Endometrial microvascular endothelial cells (primary cell): ENCODE results near the gene DPPA2. TPM values are rescaled to one million over a fixed set of nuclear protein-coding genes. Genes with fewer than 3 reads are reported as not detected.
"Not testable (repeated sequence)": the region's sequence is repeated elsewhere in the genome, so short reads cannot be mapped to it uniquely, and the experiment has no call there.

Experiments
- in situ Hi-C: cut with HindIII; loops from 2 replicates; pipeline ENCODE4 v1.10.0; 2017; ENCODE audit warnings: low sequenced_read_pairs, low pct_unique_long_range_greater_than_20kb; ENCODE audit errors: inconsistent ontology term
- total RNA-seq: library from RNA; depleted of rRNA; stranded (reverse); fragments of >200 nt; gene quantifications from one replicate; pipeline ENCODE4 v1.2.3, GENCODE V29; 2015; ENCODE audit errors: inconsistent ontology term

Gene DPPA2, protein sequence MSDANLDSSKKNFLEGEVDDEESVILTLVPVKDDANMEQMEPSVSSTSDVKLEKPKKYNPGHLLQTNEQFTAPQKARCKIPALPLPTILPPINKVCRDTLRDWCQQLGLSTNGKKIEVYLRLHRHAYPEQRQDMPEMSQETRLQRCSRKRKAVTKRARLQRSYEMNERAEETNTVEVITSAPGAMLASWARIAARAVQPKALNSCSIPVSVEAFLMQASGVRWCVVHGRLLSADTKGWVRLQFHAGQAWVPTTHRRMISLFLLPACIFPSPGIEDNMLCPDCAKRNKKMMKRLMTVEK
- not detected for total RNA-seq

DNA sequence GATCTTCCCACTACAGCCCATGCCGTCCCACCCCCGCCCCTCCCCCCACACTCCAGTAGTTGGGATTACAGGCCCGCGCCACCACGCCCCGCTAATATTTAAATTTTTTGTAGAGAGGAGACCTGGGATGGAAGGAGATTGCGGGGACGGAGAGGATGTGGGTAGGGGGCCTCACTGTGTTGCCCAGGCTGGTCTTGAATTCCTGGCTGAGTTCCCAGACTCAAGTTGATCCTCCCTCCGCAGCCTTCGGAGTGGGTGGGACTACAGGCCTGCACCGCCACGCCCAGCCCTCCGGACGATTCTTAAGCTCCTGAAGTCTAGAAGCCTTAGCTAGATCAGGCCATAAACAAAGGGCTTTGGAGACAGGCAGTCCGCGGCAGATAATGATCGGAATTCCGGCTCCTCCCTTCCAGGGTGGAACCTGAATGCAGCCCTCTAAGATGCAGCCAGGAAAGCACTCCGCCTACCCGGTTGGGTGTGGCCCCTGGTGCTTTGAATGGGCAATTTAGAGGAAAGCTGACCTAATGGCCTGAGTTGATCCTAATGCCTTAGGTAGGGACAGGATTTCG, at the start of gene DPPA2:
TSS of gene DPPA2 (minus strand) at position 356 of the 569 bp plus-strand sequence. CDS start 1,975 bp downstream, outside the sequence.
- in situ Hi-C loops, result no loop called here

- in situ Hi-C loops, result no loop called here
Measured at GRCh38 chr3:109364088-109364487, 47.8 kb upstream of the DPPA2 start.

DNA sequence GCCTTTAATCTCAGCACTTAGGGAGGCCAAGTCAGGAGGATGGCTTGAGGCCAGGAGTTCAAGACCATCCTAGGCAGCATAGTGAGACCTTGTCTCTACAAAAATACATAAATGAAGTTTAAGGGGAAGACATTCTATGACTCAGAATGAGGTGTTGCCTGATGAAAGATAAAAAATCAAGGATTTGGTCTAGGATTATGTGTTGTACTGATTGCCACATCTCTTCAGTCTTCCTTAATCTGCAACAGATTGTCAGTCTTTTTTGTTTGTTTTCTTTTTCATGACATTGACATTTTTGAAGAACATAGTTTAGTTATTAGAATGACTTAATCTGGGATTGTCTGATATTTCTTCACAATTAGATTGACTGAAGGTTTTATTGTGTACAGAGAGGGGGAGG, 47.3 kb upstream of the DPPA2 start:
- in situ Hi-C loops, result no loop called here

GRCh38 chr3:109362823-109363222, 46.5 kb upstream of the DPPA2 start:
- in situ Hi-C loops, result no loop called here

- in situ Hi-C loops, result not testable (repeated sequence)
Measured at GRCh38 chr3:109358809-109359208, 42.5 kb upstream of the DPPA2 start.

GRCh38 chr3:109356442-109357155, 40.3 kb upstream of the DPPA2 start:
- in situ Hi-C loops, result no loop called here

- in situ Hi-C loops, result no loop called here
Measured at GRCh38 chr3:109355625-109356441, 39.5 kb upstream of the DPPA2 start.

GRCh38 chr3:109353057-109353456, 36.7 kb upstream of the DPPA2 start:
- in situ Hi-C loops, result no loop called here

GRCh38 chr3:109351231-109351630, 34.9 kb upstream of the DPPA2 start:
- in situ Hi-C loops, result no loop called here

GRCh38 chr3:109346770-109347295, 30.5 kb upstream of the DPPA2 start:
- in situ Hi-C loops, result no loop called here

DNA sequence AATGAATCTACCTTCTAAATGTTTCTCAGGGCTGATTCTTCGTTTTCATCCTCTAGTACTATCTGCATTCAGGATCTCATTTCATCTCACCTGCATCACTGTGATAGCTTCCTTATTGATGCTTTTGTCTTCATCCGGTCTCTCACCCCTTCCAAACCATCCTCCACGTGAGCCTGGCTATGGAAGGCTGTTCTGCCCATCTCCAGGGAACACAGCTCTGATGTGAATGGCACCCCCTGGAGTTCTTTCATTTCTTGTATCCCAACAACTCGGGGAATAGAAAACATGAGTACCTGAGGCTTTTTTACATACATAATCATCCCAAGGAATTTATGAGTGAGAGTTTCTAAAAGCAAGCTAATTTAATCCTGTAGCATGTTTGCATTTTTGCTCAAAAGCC, 29.8 kb upstream of the DPPA2 start:
- in situ Hi-C loops, result no loop called here

DNA sequence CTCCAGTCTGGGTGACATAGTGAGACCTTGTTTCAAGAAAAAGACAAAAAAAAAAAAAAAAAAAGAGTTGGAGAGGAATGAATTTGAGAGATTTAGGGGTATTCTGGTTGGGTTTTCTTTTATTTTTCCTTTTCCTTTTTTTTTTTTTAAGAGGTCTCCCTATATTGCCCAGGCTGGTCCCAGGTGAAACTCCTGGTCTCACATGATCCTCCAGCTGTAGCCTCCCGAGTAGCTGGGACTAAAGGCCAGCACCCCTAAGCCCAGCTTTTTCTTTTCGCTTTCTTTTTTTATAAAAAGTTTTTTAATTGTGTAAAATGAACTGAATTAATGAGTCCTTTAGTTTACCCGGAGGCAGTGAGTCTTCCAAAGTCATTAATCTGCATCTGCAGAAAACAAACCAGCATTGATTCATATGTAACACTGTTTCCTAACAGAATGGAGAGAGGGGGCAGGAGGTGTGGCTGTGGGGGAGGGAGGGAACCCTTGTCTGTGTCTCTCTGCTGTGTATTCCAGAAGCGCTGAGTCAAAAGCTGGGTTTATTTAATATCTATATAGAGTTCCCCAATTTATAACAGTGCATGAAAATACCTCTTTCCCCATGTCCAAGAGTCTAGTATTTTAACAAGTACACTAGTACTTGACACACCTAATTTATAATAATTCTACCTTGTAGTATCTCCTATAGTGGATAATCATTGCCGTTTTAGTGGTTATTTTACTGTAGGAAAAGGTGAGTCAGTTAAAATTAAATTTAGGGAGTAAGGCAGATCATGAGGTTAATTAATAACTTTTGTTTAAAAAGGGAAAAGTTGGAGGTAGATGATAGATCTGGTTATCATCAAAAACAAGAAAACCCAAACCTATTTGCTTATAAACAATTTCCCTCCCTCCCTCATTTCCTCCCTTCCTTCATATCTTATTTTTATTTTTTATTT, 23.7 kb upstream of the DPPA2 start:
- in situ Hi-C loops, result no loop called here

GRCh38 chr3:109339197-109339596, 22.9 kb upstream of the DPPA2 start:
- in situ Hi-C loops, result no loop called here

DNA sequence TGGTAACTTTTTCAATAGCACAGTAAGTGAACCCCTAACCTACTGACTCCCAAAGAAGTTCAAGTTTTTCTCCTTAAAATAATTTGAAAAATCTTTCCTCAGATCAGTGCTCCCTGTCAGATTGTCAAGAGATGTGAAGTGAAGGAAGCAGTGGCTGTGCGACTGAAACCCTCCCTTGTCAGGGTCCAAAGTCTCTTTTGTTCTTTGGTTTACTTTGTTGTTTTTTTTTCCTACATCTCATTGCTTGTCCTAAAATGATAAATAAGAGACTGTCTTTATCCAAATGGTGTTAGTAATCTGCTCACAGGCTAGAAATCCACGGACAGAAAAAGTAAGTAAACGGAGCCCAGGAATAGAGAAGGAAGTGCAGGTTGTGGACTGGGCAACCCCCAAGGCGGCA, 22.0 kb upstream of the DPPA2 start:
- in situ Hi-C loops, result no loop called here

DNA sequence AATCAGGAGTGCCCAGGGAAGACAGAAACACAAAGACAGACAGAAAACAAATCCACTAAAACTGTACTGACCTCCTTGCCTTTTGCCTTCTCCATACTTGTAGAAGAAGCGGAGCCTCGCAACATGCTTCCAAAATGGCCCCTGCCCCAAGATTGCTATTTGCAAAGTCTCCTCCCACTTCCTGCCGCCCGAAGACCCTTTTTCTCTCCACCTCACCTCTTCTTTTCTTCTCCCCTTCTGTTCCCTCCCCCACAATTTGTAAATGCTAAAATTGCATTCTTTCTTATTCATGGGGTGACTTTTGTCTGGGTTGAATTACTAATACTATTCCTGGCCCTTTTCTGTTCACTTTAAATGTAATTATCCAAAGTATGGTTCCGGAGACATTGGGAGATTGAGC, 21.1 kb upstream of the DPPA2 start, which contains the start of gene DPPA4:
TSS of gene DPPA4 (minus strand) at position 154 of the 400 bp plus-strand sequence. CDS start at position 125, 29 bp downstream.
- in situ Hi-C loops, result no loop called here

DNA sequence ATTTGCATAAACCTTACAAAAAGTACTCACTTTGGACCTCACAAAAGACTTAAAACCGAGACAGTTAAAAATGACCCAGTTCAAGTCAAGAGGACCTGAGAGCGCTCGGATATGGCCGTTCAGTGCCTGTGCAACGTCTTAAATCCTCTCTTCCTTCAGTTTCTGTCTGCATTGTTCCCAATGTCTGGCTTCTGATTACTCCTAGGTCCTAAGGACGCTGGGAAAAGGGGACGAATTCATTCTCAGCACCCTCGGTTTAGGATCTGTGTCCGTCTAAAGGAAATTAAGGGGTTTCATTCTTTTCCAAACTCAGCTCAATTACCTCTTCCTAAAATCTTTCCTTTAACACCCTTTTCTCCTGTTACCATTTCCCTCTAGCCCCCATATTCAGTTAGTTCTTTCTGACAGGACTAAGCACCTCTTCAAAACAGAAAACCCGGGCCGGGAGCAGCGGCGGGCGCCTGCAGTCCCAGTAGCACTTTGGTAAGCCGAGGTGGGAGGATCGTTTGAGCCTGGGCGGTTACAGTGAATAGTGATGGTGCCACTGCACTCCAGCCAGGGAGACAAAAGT, 20.1 kb upstream of the DPPA2 start:
- in situ Hi-C loops, result no loop called here

- in situ Hi-C loops, result no loop called here
Measured at GRCh38 chr3:109334572-109334971, 18.3 kb upstream of the DPPA2 start.

- in situ Hi-C loops, result no loop called here
Measured at GRCh38 chr3:109331692-109332091, 15.4 kb upstream of the DPPA2 start.
